CD4-positive, alpha-beta T cell treated with Interferon gamma for 1 hour (primary cell): ENCODE data around the gene IER3IP1.
"Not testable (repeated sequence)": the region's sequence is repeated elsewhere in the genome, so short reads cannot be mapped to it uniquely, and the experiment has no call there.

Experiments
- DNase-seq: peaks from one replicate; pipeline ENCODE4 v3.0.0-alpha.2; 2020

IER3IP1 gene

GRCh38 chr18:47158404-47158803 is 17.8 kb downstream of the IER3IP1 start:
- DNase-seq: not testable (repeated sequence)

DNA sequence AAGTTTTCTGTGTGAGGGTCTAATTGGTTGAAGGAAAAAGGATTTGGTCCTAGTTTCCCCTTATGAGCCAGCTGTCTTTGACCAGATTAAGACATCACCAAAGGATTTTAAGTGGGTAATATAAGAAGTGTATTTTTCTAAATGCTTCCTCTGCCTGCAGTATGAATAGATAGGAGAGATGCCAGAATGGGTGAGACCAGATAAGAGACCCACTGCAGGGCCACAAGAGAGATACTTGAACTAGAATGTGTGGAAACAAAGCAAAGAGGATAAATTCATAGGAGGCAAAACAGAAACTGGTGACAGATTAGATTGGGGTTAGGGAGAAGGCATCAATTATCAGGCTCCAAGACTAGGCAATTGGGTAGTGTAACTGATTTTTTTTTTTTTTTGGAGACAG is 24.7 kb downstream of the IER3IP1 start:
- DNase-seq: no peak

GRCh38 chr18:47150824-47151366 is 25.3 kb downstream of the IER3IP1 start:
- DNase-seq: no peak

DNA sequence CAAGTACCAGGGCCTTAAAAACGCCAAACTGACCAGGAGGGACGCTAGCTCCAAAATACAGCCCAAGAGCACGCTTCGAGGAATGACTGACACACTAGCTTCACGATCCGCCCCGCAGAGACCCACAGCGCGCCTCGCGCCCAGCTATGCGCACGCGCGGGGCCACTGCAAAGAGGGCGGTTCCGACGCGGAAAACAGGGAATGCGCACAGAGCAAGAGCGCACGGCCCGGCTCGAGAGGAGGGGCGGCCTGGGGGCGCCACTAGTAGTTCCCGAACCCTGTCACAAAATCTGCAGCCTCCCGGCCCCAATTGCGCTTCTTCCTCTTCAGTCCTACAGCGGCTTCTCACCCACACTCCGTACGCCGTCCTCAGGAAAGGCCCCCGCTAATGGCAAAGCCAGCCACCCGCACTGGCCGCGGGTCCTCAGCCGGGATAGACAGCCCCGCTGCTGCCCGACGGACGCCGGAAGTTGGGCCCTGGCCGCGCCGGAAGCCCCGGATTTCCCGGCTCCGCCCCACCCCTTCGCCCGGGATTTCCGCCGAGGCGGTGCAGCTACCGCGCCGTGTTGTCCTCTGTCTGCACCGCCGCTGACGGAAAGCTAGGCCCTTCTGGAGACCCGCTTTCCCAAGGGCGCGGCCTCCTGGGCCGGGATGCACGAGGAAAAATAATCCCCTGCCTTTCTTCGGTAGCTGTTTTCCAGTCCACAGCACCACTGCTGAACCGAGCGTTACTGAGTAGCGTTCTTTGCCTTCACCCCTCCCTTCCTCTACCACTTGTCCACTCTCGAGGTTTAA is 25.9 kb downstream of the IER3IP1 start, which contains the start of gene HDHD2:
Gene HDHD2, minus strand, starts transcription at position 472 of the 795 bp plus-strand sequence. CDS start 14,061 bp downstream, outside the sequence.
- DNase-seq: peak; percentile 65

DNA sequence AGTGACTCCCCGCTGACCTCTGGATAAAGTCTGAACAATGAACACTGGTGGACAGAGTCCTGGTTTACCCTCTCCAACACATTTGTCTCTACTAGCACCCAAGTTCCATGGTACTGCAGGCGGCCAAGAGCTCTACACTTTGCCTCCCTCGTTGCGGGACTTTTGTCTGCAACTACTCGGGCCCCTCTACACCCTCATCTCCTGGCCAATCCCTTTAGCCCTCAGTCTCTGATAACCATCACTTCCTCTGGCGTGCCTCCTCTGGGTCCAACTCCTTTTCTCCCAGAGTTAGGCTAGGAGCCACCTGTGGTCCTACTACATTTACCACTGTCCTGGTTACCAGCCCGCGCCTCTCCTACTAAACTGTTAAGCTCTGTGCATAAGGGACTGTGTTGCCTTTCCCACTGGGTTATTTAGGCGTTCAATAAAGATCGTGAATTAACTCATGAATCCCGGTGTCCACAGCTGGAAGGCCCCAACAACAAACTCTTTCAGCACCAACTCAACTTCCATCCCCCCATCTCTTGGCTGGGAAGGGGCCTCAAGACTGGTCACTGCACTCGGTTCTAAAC is 26.6 kb downstream of the IER3IP1 start:
- no peak for DNase-seq

- no peak for DNase-seq
Observed at GRCh38 chr18:47146206-47146605, 30.0 kb downstream of the IER3IP1 start.

DNA sequence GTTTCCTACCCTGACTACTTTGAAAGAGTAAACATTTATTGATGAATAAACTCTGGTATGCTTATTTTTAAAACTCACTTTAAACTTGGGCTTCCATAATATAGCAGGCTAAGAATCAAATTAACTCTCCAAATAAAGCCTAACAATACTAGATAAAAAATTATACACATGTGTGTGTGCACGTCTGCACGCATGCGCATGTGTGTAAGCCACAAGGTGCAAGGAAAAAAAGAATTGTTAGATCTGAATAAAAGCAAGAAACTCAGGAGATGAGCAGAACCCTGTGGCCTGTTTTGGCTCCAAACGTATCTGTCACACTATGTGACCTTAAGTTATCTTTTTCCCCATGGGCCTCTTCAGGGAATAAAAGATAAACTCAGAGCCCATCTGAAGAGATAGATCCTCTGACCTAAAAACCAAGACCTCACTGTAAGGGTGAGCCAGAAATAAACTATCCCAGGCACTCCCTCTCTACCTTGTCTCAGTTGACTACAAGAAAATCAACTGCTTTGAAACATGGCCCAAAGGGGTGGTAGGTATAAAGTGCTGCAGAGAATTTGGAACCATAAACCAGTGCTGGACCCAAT is 32.2 kb downstream of the IER3IP1 start:
- DNase-seq: no peak

DNA sequence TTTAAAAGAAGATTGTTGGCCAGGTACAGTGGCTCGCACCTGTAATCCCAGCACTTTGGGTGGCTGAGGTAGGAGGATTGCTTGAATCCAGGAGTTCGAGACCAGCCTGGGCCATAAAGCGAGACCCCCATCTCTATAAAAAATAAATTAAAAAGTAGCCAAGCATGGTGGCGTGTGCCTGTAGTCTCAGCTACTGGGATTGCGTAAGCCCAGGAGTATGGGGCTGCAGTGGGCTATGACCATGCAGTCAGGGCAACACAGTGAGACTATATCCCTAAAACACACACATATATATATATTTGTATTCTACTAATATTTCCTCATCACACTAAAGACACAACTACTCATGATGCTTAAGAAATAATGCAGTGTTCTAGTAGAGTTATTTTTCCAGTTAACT is 33.0 kb downstream of the IER3IP1 start:
- DNase-seq: no peak

GRCh38 chr18:47141289-47141688 is 34.9 kb downstream of the IER3IP1 start:
- no peak for DNase-seq

GRCh38 chr18:47121146-47121545 is 55.0 kb downstream of the IER3IP1 start:
- DNase-seq: no peak

- no peak for DNase-seq
Observed at GRCh38 chr18:47120428-47120827, 55.7 kb downstream of the IER3IP1 start.

- no peak for DNase-seq
Observed at GRCh38 chr18:47118981-47119380, 57.2 kb downstream of the IER3IP1 start.

- DNase-seq: no peak
Observed at GRCh38 chr18:47115205-47115604, 61.0 kb downstream of the IER3IP1 start.

DNA sequence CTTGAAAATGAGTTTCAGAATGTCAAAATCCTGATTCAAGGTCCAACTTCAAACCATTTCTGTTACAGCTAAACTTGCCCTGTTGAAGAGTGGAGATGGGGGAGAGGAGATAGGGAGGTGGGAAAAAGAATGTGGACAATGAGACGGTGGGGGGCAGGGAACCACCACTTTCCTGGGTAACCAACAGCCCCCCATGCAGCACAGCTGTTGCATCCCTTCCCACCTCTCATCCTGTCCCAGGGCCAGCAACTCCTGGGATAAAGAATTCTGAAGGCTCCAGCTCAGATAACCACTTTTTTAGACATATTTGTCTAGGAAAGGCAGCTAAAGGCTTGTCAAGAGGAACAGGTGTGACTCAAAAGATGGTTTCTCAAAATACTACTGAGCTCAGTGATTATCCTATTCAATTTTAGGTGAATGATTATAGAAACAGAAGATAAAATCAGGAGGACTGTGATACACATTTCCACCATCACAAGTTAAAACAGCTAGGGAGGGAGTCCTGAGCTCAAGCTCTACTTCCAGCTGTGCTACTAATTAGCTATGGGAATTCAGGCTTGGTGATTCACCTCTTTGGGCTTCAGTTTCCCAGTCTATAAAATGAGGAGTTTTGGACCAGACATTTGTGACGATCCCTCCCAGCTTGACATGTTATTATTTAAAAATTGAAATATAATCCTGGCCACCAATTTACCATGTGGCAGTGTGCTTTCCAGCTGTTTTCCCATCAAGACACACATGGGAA is 62.2 kb downstream of the IER3IP1 start:
- DNase-seq: no peak

DNA sequence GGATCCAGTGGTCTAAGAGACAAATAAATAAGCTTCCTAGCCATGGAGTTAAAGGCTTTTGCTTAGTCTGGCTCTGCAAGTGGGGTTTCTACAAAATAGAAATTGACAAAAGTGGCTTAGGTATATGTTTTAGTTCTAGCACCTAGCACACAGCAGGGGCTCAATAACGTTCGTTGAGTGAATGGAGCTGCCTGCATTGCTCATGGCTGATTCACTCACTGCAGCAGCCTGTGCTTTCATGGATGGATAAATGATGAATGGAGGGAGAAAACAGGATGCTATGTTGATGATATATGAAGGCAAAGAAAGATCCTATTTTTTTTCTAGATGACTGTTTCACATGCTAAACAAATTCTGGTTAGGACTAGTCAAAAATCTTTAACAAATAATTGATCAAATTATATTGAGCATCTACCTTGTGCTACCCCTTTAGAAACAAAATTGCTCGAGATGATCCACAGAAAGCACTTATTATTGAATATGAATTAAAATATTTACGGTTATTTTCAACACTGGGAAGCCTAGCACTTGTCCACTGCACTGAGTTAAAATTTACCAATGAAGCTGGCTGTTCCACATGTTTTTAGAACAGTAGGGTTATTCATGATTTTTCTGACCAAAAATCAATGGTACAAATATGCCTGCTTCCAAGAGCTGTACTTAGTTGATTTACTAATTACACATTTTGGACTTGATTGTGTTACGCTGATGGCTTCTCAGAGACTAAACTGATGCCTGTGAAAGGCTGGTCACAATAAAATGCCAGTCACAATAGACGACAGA is 65.5 kb downstream of the IER3IP1 start:
- DNase-seq: no peak

DNA sequence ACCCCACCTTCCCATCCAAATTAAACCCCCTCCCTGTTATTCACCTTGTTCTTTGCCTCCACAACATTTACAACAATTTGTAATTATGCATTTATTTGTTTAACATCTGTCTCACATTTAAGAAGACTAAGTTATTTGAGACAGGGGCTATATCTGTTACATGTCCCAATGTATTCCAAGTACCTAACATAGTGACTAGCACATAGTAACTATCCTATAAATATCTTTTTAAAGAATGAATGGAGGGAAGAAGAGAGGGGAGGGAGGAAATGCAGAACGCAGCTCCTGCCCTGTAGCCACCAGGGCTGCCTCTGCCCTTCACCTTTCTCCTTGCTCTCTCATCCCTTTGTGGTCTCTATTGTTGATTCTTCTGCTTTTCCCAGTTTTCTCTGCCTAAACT is 66.4 kb downstream of the IER3IP1 start:
- no peak for DNase-seq

DNA sequence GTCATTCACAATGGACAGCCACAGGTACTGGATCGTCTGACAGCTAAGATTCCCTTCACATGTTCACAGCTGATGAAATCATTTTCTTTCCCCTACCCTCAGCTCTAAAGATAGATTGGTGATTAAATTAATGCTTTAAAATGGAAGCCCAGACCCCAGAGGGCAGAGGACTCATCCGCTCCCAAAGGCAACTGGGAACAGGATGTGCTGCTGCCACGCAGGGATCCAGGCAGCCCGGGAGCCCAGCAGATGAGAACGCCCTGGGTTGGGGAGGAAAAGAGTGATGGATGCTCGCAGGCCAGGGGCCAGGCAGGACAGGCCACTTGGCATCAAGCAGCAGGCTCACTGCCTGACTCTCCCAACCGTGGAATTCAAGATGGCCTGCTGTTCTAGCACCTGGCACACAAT is 67.2 kb downstream of the IER3IP1 start:
- DNase-seq: no peak

DNA sequence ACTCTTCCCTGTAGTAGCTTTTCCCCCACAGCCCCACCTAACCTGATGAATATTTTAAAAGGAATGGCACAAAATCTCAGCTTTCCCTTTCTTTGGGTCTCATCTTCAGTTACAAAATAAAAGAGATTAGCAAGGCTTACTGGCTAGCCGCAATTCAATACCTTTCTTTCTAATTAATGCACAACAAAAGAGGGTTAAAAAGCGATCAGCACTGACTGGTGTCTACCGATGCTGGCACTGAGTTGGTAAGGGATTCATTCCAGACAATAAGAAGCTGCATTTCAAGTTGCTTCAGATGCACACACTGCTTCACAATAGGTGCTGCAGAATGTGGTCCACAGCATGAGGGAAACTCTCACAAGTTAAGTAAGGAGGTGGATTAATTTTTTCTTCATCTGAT is 67.8 kb downstream of the IER3IP1 start:
- no peak for DNase-seq
